IMR-90 (cell line): Measurements from ENCODE around the gene ALOXE3. TPM values are rescaled to one million over a fixed set of nuclear protein-coding genes. Genes with fewer than 3 reads are reported as not detected.

Source experiments
- ATAC-seq: fragments of 200-7000 bp; cut with Tn5 transposase; 2 replicates; pipeline ENCODE4 v1.9.1; 2020; ENCODE audit warnings: low read depth, mild to moderate bottlenecking, moderate library complexity
- BruUV-seq: library from RNA; stranded (reverse); fragments of 400-500 nt; replicated peaks from 2 replicates; lab custom pipeline; 2021; lab: Mats Ljungman, UMichigan
- CTCF ChIA-PET: fragments of 300-600 bp; formaldehyde crosslinking; extraction: SDS; loops from one replicate; lab custom pipeline; 2021; ENCODE audit warnings: antibody characterized with exemption; lab: Yijun Ruan, JAX
- POLR2A ChIA-PET: fragments of 300-600 bp; sonication (Branson Sonifier 250); formaldehyde crosslinking; loops from one replicate; lab custom pipeline; 2022; ENCODE audit warnings: antibody characterized with exemption; ENCODE audit not compliant: unreplicated experiment; lab: Charles Lee
- DNase-seq: peaks from one replicate; pipeline ENCODE4 v3.0.0; 2013
- H2AFZ ChIP-seq: replicated peaks from 2 replicates; pipeline ENCODE3; 2013; ENCODE audit warnings: low read length, mild to moderate bottlenecking; ENCODE audit not compliant: poor library complexity
- H2AK5ac ChIP-seq: 2 replicates; pipeline ENCODE4 v1.6.1; 2013; ENCODE audit warnings: low read depth, low read length, inconsistent platforms
- H2AK9ac ChIP-seq: replicated peaks from 2 replicates; pipeline ENCODE3; 2013; ENCODE audit warnings: mild to moderate bottlenecking, low read depth, low read length, moderate library complexity; ENCODE audit not compliant: poor library complexity
- H2BK120ac ChIP-seq: 2 replicates; pipeline ENCODE4 v1.6.1; 2013; ENCODE audit warnings: low read depth, low read length, inconsistent platforms
- H2BK15ac ChIP-seq: 3 replicates; pipeline ENCODE4 v1.6.1; 2013; ENCODE audit warnings: low read depth, low read length, inconsistent platforms
- H2BK20ac ChIP-seq: 2 replicates; pipeline ENCODE4 v1.6.1; 2013; ENCODE audit warnings: low read depth, mild to moderate bottlenecking, inconsistent platforms, low read length, moderate library complexity
- H2BK5ac ChIP-seq: 2 replicates; pipeline ENCODE4 v1.6.1; 2013; ENCODE audit warnings: mild to moderate bottlenecking, low read depth, low read length, inconsistent platforms; ENCODE audit not compliant: poor library complexity, severe bottlenecking
- H3K14ac ChIP-seq: replicated peaks from 2 replicates; pipeline ENCODE4 v1.6.1; 2013; ENCODE audit warnings: low read depth, low read length, inconsistent platforms
- H3K18ac ChIP-seq: 2 replicates; pipeline ENCODE4 v1.6.1; 2013; ENCODE audit warnings: low read depth, low read length, control low read depth
- H3K23ac ChIP-seq: 2 replicates; pipeline ENCODE4 v1.6.1; 2013; ENCODE audit warnings: low read depth, low read length, inconsistent platforms
- H3K27ac ChIP-seq: 2 replicates; pipeline ENCODE4 v1.5.1; 2013; ENCODE audit warnings: mild to moderate bottlenecking, control low read depth, low read length; ENCODE audit not compliant: insufficient read depth
- H3K27me3 ChIP-seq: 2 replicates; pipeline ENCODE4 v1.6.1; 2013; ENCODE audit warnings: low read length; ENCODE audit not compliant: control insufficient read depth, insufficient read depth
- H3K36me3 ChIP-seq: 2 replicates; pipeline ENCODE4 v1.6.1; 2013; ENCODE audit warnings: low read length, mixed read lengths; ENCODE audit not compliant: control insufficient read depth, insufficient read depth
- H3K4ac ChIP-seq: 2 replicates; pipeline ENCODE4 v1.6.1; 2013; ENCODE audit warnings: low read depth, low read length, inconsistent platforms
- H3K4me1 ChIP-seq: 2 replicates; pipeline ENCODE4 v1.6.1; 2013; ENCODE audit warnings: low read length, mixed read lengths; ENCODE audit not compliant: control insufficient read depth, insufficient read depth
- H3K4me2 ChIP-seq: 2 replicates; pipeline ENCODE4 v1.6.1; 2013; ENCODE audit warnings: low read depth, mild to moderate bottlenecking, control low read depth, low read length, moderate library complexity
- H3K4me3 ChIP-seq: 2 replicates; pipeline ENCODE4 v1.5.1; 2013; ENCODE audit warnings: low read depth, mild to moderate bottlenecking, control low read depth, low read length, moderate library complexity; ENCODE audit not compliant: insufficient read depth
- H3K56ac ChIP-seq: 2 replicates; pipeline ENCODE4 v1.6.1; 2013; ENCODE audit warnings: low read length, inconsistent platforms; ENCODE audit not compliant: insufficient read depth; ENCODE audit errors: extremely low read depth
- H3K79me1 ChIP-seq, 2 experiments: 2 replicates each; pipeline ENCODE4 v1.6.1; 2013; ENCODE audit warnings: low read length in 2 of 2, inconsistent platforms in 1 of 2, low read depth in 1 of 2
- H3K9ac ChIP-seq: 2 replicates; pipeline ENCODE4 v1.6.1; 2013; ENCODE audit warnings: low read depth, low read length, control low read depth
- H3K9me1 ChIP-seq: 2 replicates; pipeline ENCODE4 v1.6.1; 2013; ENCODE audit warnings: low read length, inconsistent platforms; ENCODE audit not compliant: insufficient read depth
- H3K9me3 ChIP-seq: 2 replicates; pipeline ENCODE4 v1.6.1; 2013; ENCODE audit warnings: low read length; ENCODE audit not compliant: control insufficient read depth, insufficient read depth
- H4K20me1 ChIP-seq: 2 replicates; pipeline ENCODE4 v1.6.1; 2013; ENCODE audit warnings: low read length, inconsistent platforms; ENCODE audit not compliant: insufficient read depth
- H4K5ac ChIP-seq: 2 replicates; pipeline ENCODE4 v1.6.1; 2013; ENCODE audit warnings: mild to moderate bottlenecking, low read depth, low read length, control low read depth
- H4K8ac ChIP-seq, 2 experiments: 2 replicates each; pipeline ENCODE4 v1.6.1; 2013; ENCODE audit warnings: low read depth in 2 of 2, low read length in 2 of 2, control low read depth in 1 of 2, inconsistent platforms in 1 of 2
- H4K91ac ChIP-seq: 2 replicates; pipeline ENCODE4 v1.6.1; 2013; ENCODE audit warnings: low read depth, low read length, inconsistent platforms; ENCODE audit not compliant: insufficient read depth
- BHLHE40 ChIP-seq: fragments of 150-350 bp; IDR thresholded peaks from 2 replicates; pipeline ENCODE4 v1.6.1; 2016; ENCODE audit warnings: mild to moderate bottlenecking, low read depth, low read length
- CEBPB ChIP-seq: IDR thresholded peaks from 2 replicates; pipeline ENCODE4 v1.6.1; 2012; ENCODE audit warnings: low read depth, low read length, improper control_type of control experiment
- CHD1 ChIP-seq: IDR thresholded peaks from 2 replicates; pipeline ENCODE4 v1.6.1; 2012; ENCODE audit warnings: low read depth, low read length, improper control_type of control experiment
- CTCF ChIP-seq: conservative IDR thresholded peaks from 2 replicates; pipeline ENCODE4 v1.5.1; 2012; ENCODE audit warnings: mild to moderate bottlenecking, low read depth, low read length, improper control_type of control experiment
- FOS ChIP-seq: fragments of 150-350 bp; IDR thresholded peaks from 2 replicates; pipeline ENCODE4 v1.6.1; 2016; ENCODE audit warnings: low read depth, low read length
- MAFK ChIP-seq: IDR thresholded peaks from 2 replicates; pipeline ENCODE4 v1.6.1; 2012; ENCODE audit warnings: low read depth, low read length, improper control_type of control experiment
- MAZ ChIP-seq: IDR thresholded peaks from 2 replicates; pipeline ENCODE4 v1.6.1; 2012; ENCODE audit warnings: low read depth, mild to moderate bottlenecking, low read length, improper control_type of control experiment, moderate library complexity, borderline replicate concordance
- MXI1 ChIP-seq: IDR thresholded peaks from 2 replicates; pipeline ENCODE4 v1.6.1; 2012; ENCODE audit warnings: low read depth, mild to moderate bottlenecking, low read length, moderate library complexity, borderline replicate concordance
- NFE2L2 ChIP-seq: fragments of 150-350 bp; IDR thresholded peaks from 2 replicates; pipeline ENCODE4 v1.6.1; 2016; ENCODE audit warnings: low read depth, mild to moderate bottlenecking, low read length
- POLR2A ChIP-seq: IDR thresholded peaks from 2 replicates; pipeline ENCODE4 v1.6.1; 2012; ENCODE audit warnings: mild to moderate bottlenecking, low read depth, low read length
- RAD21 ChIP-seq: IDR thresholded peaks from 2 replicates; pipeline ENCODE4 v1.6.1; 2012; ENCODE audit warnings: low read length, improper control_type of control experiment
- RCOR1 ChIP-seq: IDR thresholded peaks from 2 replicates; pipeline ENCODE4 v1.6.1; 2012; ENCODE audit warnings: mild to moderate bottlenecking, low read length, improper control_type of control experiment; ENCODE audit not compliant: insufficient replicate concordance
- RFX5 ChIP-seq: IDR thresholded peaks from 2 replicates; pipeline ENCODE4 v1.8.0; 2012; ENCODE audit warnings: low read depth, mild to moderate bottlenecking, low read length, moderate library complexity
- SMC3 ChIP-seq: fragments of 150-350 bp; IDR thresholded peaks from 2 replicates; pipeline ENCODE4 v1.6.1; 2016; ENCODE audit warnings: low read depth, mild to moderate bottlenecking, antibody characterized with exemption, low read length, moderate library complexity
- WGBS, 2 experiments: methylation state at CpG; one replicate each; pipeline versions ENCODE4 v1.1.5 to v1.1.7; 2013; ENCODE audit warnings: missing lambda C conversion rate in 2 of 2; ENCODE audit not compliant: insufficient read length in 1 of 2; ENCODE audit errors: extremely low coverage in 2 of 2; 5-methylcytosine and 5-hydroxymethylcytosine counted together
- dilution Hi-C: fragments of 300-500 bp; cut with HindIII; formaldehyde crosslinking; loops from one replicate; pipeline ENCODE4 v1.14.3; 2018; ENCODE audit warnings: low sequenced_read_pairs; ENCODE audit not compliant: unreplicated experiment
- in situ Hi-C: fragments of 300-500 bp; cut with MboI; formaldehyde crosslinking; loops from 3 replicates; pipeline ENCODE4 v1.14.3; 2019; ENCODE audit warnings: low sequenced_read_pairs, inconsistent platforms, mixed read lengths
- intact Hi-C: fragments of 100-400 bp; cut with micrococcal nuclease; formaldehyde crosslinking; loops from 2 replicates; pipeline ENCODE4 v1.10.0; 2022
- polyA plus RNA-seq, 3 experiments: library from polyadenylated mRNA; depleted of rRNA; stranded (reverse); fragments of >200 nt; gene quantifications; 2 replicates each; pipeline ENCODE4 v1.2.3, GENCODE V29; 2012; ENCODE audit warnings: low replicate concordance in 1 of 3
- total RNA-seq: library from RNA; depleted of rRNA; stranded (reverse); fragments of >200 nt; gene quantifications from 2 replicates; pipeline ENCODE4 v1.2.3, GENCODE V29; 2012
- TF ChIP-seq, protein P1 (sequence below): fragments of 150-350 bp; IDR thresholded peaks from 2 replicates; pipeline ENCODE4 v1.6.1; 2016; ENCODE audit warnings: low read depth, mild to moderate bottlenecking, low read length, moderate library complexity, borderline replicate concordance
- TF ChIP-seq, protein P2 (sequence below): fragments of 150-350 bp; IDR thresholded peaks from 2 replicates; pipeline ENCODE4 v1.6.1; 2017; ENCODE audit warnings: mild to moderate bottlenecking, antibody characterized with exemption, low read length, low read depth

The ALOXE3 gene
- total and polyA plus RNA-seq, 2 of the 4 experiments (the other 2 are of a cell fraction): under 0.01 to 0.26 TPM

- DNase-seq: no peak
- in situ Hi-C loops: loop anchor here (25.0 kb wide), 2 partner anchors 216 to 666 kb away; partner anchors contain the start of genes ARHGEF15 and SPDYE4
Observed at GRCh38 chr17:8096541-8096940, 21.8 kb downstream of the ALOXE3 start.

More at GRCh38 chr17:8096541-8096940, 21.8 kb downstream of the ALOXE3 start:
- Histone ChIP-seq H4K5ac (no peak overlapping the region), H3K9me3 (no peaks in the 10 kb centered on the region), H4K8ac (no peak overlapping the region), H3K23ac (no peak overlapping the region), H3K4me3 (no peak overlapping the region), H3K27me3 (peaks cover 52% of the 10 kb centered on the region), H3K4me2 (no peak overlapping the region), H3K9me1 (no peaks in the 10 kb centered on the region; the same call in 1 of the 2 replicates), H3K14ac (no peak overlapping the region), H3K79me1 (no peaks in the 10 kb centered on the region), H2AK9ac (no peak overlapping the region), H3K18ac (no peak overlapping the region), H2AFZ (no peak overlapping the region), H2AK5ac (no peak overlapping the region), H3K4me1 (no peaks in the 10 kb centered on the region), H4K20me1 (no peaks in the 10 kb centered on the region), H2BK20ac (no peak overlapping the region), H3K56ac (no peak overlapping the region), H4K91ac (no peak overlapping the region), H2BK120ac (no peak overlapping the region), H2BK15ac (no peak overlapping the region), H3K9ac (no peak overlapping the region), H3K36me3 (no peaks in the 10 kb centered on the region), H3K4ac (no peak overlapping the region), H2BK5ac (no peak overlapping the region), H3K27ac (no peak overlapping the region)
- ChIA-PET POLR2A (no interaction called here), CTCF (no interaction called here)
- WGBS, 2 experiments: 69% methylated on average over 3 of the region's 8 CpGs; no CpG with 5 or more reads in 1 of the 2 experiments
- no peak for TF ChIP-seq NFE2L2
- TF ChIP-seq MAFK: no peak
- TF ChIP-seq RAD21: no peak
- TF ChIP-seq POLR2A: no peak
- no peak for TF ChIP-seq CEBPB
- no peak for TF ChIP-seq BHLHE40
- TF ChIP-seq, protein P1, sequence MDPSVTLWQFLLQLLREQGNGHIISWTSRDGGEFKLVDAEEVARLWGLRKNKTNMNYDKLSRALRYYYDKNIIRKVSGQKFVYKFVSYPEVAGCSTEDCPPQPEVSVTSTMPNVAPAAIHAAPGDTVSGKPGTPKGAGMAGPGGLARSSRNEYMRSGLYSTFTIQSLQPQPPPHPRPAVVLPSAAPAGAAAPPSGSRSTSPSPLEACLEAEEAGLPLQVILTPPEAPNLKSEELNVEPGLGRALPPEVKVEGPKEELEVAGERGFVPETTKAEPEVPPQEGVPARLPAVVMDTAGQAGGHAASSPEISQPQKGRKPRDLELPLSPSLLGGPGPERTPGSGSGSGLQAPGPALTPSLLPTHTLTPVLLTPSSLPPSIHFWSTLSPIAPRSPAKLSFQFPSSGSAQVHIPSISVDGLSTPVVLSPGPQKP: no peak
- no peak for TF ChIP-seq MXI1
- no peak for TF ChIP-seq SMC3
- TF ChIP-seq CHD1: no peak
- no peak for TF ChIP-seq RCOR1
- TF ChIP-seq, protein P2, sequence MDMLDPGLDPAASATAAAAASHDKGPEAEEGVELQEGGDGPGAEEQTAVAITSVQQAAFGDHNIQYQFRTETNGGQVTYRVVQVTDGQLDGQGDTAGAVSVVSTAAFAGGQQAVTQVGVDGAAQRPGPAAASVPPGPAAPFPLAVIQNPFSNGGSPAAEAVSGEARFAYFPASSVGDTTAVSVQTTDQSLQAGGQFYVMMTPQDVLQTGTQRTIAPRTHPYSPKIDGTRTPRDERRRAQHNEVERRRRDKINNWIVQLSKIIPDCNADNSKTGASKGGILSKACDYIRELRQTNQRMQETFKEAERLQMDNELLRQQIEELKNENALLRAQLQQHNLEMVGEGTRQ: no peak
- no peak for TF ChIP-seq MAZ
- TF ChIP-seq RFX5: no peak
- TF ChIP-seq FOS: no peak
- no peak for TF ChIP-seq CTCF
- dilution Hi-C loops (no loop called here), intact Hi-C loops (no loop called here)
- BruUV-seq: no TSS peak
- ATAC-seq: no peak
